HT1080 (cell line): ENCODE results near the gene TSHZ2. TPM values are rescaled to one million over a fixed set of nuclear protein-coding genes. Genes with fewer than 3 reads are reported as not detected.

Experiments used
- DNase-seq: peaks from one replicate; pipeline ENCODE4 v3.0.0-alpha.2; 2015; ENCODE audit warnings: low read depth
- total RNA-seq: library from RNA; depleted of rRNA; stranded (reverse); fragments of >200 nt; shearing (Covaris generic); gene quantifications from 2 replicates; pipeline ENCODE4 v1.2.3, GENCODE V29; 2014

TSHZ2 gene
- total RNA-seq, 1 experiment from 2014 or later: not detected

DNA sequence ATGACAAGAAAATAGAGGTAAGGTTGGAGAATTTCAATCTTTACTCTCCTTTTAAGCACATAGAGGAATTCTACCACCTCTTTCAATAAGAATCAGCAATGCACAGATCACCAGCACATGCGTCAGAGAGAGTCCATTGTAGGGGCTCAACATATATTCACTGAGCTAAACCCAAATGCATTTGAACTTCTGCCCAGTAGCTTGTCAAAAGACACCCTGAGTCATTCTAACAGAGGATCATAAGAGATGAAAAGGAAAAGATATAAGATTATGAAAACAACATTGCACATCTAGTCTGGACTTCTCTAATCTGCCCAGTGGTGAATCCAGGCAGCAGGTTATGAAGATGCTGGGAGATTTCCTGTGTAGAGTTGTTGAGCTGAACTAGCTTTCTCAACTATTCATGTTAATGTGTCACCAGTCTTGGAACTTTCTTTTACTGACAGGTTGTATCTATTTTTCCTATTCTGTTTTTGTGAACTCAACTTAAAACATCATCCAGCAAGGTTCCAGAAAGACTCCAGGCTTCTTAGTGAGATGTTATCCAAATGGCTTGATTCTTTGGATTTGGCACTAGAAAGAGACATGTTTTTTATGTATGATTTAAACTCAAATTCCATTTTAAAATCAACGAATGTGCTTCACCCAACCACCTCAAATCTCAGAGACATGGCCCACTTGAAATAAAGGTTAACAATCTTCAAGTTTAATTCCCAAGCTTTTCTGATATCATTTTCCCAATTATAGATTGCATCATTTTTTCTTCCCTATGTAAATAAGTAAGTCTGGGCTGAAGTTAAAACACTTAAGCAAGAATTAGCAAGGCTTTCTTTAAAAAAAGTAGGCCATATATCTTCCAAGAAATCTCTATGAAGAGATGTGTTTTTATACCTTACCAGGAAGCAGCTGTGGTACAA is 89.3 kb downstream of the TSHZ2 start:
- no peak for DNase-seq

DNA sequence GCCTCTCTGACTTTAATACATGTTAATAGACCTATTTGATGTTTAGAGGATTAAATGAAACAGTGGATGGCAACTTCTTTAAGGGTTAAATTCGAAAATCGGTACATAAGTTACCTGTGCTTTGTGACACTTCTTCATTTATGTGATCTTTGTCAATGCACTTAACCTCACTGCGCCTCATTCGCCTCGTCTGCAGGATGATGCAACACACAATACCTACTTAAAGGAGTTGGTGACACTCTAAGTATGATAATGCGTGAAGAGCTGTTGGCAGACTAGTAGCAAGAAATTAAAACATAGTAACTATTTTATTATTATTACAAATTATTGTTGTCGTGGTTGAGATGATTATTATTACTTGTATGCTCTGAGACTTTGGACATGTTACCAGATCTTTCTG is 92.8 kb downstream of the TSHZ2 start:
- DNase-seq: no peak

DNA sequence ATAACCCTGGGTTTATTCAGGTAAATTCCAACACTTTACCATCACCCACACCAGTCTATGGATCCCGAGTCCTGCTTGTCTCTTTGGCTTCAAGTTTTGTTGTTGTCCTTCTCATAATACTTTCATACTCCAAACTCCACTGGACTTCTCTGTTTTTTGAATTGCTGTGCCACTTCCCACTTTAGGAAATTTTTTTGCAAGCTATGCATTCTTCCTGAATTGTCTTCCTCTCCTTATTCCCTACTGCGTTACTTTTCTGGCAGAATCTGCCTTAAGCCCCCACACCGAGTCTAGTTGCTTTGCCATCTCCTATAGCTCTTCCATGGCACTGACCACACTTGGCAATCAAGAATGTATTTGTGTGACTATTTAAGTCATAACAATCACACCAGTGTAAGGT is 96.1 kb downstream of the TSHZ2 start:
- no peak for DNase-seq

DNA sequence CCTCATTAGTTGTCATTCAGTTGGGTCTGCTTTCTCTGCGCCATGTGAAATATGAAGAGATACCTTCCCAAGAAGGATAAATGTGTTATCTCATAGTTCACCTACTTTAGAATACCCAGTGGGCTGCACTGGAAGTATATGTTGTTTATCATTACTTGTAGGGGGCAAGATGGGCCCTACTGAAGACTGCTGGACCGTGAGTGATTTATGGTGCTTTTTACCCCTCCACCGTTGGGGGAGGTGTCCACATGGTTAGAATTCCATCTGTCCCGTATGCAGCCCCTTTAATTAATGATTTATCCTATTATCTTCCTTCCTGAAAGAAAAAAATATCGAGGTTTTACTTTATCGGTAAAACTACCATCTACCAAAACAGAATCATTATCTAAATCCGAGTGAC is 97.0 kb downstream of the TSHZ2 start:
- no peak for DNase-seq

DNA sequence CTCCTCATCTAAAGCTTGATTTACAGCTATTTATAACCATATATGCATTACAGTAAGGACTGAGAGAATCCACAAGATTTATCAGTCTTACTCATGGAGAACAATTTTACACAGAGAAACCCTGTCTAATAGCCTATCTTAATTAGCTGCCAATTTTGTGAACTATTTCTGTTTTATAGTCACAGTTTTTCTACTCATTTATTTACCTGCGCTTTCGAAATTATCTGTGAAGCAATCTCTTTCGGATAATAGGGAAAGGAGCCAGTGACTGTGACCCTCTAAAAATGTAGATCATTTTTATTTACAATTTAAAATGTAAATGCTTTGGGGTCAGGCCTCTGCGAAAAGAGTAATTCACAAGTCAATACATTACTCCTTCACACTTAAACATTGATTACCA is 98.1 kb downstream of the TSHZ2 start:
- no peak for DNase-seq

DNA sequence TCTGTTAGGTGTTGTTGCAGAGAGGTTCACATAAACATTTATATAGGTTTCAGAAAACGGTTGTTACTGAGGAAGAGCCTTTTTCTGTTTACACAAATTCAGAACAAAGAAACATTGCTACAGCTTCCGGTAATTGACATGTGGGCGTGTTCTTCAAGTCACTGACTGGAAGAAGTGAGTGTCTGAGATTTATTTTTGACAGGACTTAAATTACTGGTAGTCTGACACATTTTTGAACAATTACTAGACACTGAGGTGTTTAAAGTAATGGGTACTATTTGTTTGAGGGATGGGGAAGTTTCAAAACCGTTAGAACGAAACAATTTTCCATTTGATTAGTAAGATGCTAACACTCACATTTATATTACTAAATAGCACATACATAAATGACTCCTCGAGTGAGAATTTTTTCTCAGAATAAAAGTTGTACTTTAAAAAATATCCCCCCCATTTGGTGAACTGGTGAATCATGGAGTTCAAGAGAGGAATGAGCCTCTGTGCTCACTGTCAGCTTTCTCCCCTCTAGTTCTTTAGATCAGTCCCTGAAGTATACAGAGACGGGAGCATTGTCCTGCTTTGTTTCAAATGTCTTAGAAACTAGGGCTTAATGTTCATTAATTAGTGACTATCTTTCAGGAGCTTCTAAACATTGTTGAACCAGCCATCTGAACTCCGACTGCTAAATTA is 98.7 kb downstream of the TSHZ2 start:
- no peak for DNase-seq

DNA sequence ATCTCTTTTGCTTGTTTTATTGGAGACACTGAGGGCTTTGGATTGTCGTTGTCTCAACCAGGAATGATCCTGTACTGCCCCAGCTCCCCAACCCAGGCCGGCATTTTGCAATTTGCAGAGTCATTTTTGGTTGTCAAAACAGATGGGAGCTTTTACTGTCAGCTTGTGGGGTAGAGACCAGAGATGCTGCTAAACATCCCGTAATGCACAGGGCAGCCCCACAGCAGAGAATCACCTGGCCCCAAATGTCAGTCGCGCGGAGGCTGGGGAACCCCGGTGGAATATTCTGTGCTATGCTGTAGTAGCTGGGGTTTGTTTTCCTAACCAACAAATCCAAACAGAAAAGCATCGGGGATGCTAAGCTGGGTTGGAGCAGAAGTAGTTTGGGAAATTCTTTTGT is 99.7 kb downstream of the TSHZ2 start:
- DNase-seq: no peak

DNA sequence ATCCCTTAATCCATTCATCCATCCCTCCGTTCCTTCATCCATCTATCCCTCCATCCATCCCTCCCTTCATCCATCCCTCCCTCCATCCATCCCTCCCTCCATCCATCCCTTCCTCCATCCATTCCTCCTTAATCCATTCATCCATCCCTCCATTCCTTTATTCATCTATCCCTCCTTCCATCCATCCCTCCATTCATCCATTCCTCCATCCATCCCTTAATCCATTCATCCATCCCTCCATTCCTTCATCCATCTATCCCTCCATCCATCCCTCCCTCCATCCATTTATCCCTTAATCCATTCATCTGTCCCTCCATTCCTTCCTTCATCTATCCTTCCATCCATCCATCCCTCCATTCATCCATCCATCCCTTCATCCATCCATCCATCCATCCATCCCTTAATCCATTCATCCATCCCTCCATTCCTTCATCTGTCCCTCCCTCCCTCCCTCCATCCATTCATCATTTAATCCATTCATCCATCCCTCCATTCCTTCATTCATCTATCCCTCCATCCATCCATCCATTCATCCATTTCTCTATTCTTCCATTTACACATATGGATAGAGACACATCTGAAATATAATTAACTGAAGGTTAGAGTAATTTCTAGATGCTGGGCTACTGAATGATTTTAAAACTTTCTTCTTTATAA is 100.9 kb downstream of the TSHZ2 start:
- no peak for DNase-seq

DNA sequence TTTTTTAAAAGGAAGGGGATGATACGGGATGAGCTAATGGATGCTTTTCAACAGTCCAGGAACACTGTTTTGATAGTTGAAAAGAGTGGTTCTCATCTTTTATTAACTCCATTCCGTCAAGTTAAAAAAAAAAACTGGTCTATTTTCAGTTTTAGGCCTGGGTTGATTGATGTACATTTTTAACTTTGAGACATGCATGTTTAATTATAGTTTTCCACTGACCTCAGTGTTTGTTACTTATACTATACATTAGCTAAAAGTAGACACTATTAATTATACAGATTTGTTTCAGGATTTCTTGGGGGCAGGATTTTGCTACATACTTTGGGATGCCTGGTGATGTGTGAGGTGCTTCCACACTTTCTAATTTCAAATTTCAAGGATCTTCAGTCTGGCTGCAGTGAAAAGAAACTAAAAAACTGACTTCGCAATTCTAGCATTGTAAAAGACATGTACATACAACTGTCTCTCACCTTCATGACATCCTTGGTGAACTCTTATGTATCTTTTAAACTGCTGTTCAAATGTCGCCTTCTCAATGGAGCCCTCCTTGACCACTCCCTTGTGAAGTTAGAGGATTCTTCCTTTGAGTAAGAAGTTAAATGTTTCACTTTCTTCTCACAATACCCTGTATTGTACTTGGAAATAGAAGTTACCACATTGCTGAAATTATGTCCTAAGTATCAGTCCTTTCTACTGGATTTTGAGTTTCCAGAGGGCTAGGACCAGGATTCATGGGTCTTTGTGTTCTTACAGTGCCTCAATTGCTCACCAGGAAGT is 101.7 kb downstream of the TSHZ2 start:
- DNase-seq: no peak

DNA sequence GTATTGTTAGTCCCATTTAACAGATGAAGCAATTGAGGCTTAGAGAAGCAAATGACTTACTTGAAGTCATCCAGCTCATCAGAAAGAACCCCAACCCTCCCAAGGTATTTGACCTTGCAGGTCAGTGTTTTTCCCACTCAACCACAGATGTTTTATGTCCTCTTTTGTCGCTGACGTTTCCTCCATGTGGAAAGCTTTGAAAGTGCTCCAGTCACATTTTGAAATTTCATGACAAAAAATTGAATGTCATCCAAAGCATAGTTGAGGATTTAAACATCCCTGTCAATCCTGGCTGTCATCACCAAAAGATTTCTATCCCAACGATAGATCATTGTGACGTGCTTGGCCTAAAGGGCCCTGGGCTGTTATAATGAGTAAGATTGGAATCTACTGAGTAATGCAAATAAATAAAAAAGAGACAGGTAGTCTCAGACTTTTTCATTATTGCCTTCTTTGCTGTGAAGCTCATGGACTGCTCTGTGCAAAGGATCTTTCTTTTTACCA is 102.7 kb downstream of the TSHZ2 start:
- no peak for DNase-seq

DNA sequence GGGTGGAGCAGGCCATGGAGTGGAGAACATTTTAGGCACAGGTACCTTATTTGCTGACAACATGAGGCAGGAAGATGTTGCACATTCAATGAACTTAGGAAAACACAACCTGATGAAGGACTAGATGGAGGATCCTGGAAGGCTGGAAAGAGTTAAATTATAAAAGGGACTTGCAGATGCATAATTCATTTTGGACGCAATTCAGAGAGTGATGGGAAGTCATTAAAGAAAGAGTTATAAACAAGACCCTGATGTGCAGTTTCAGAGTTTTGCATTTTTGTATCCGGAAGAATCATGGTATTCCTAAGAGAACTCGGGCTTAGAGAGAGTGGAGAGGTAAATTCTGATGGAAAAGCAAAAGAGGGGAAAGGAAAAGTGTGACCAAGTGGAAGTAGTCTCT is 104.5 kb downstream of the TSHZ2 start:
- DNase-seq: no peak

DNA sequence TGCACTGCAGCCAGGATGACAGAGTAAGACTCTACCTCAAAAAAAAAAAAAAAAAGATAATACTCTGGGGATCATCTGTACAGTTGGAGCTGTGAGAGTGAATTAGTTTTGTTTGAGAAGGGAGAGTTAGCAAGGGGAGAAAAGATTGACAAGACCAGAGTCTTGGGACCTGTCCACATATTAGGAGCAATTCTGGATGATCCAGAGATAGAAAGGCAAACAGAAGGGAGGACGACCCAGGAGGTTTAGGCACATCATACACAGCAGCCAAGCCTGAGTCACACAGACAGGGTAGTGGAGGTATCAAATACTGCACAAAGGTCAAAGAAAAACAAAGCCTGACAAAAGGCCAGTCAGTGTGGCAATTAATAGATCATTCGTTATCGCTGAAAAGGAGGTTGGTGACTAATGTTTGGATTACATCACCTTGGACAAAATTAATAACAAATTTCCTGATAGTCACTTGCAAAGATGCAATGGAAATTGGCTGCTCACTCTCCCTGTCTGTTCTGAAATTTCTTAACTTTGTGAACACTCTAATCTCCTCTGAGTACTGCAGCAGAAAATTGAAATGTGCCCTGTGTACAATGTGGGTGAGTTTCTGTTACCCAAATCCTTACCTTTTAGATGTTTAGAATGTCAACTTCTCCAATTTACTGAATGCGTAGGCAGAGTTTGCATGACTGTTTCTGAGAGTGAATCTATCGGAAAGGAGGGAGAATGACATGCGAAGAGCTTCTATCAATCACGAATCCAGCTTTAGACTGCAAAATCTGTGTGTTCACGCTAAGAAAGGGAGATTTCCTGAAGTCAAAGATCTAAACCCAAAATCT is 105.4 kb downstream of the TSHZ2 start:
- DNase-seq: no peak

DNA sequence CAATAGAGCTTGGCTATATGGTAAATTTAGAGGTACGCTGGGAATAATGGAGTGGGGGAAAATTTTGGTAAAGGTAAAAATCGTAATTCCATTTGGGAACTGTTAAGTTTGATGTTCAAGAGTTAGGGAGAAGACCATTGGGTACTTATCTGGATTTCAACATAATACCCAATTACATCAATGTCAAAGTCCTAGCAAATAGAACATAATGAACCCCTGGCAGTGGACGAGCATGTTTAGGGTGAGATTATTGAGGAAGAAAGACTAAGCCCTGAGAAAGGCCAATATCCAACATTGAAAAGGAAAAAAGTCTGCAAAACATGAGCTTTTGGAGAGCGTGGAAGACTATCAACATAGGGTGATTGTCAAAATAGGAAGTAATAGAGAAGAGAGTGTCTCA is 106.6 kb downstream of the TSHZ2 start:
- DNase-seq: no peak

DNA sequence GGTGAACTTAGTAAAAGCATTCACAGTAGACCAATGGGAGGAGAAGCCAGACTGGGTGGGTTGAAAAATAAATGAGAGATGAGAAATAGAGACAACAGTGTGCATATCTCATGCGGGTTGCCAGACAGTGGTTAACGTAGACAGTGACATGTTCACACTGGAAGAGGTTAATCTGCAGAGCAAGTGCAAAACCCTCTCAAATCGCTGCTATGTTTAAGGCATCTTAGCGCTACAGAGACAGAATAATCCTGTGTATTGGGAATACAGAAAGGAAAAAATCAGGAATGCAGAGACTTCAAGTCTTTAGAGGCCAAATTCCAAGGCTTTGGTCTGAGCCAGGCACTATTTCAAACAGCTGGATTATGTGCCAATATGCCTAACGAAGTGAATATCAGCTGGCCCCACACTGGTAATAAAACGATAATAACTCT is 107.1 kb downstream of the TSHZ2 start:
- no peak for DNase-seq

DNA sequence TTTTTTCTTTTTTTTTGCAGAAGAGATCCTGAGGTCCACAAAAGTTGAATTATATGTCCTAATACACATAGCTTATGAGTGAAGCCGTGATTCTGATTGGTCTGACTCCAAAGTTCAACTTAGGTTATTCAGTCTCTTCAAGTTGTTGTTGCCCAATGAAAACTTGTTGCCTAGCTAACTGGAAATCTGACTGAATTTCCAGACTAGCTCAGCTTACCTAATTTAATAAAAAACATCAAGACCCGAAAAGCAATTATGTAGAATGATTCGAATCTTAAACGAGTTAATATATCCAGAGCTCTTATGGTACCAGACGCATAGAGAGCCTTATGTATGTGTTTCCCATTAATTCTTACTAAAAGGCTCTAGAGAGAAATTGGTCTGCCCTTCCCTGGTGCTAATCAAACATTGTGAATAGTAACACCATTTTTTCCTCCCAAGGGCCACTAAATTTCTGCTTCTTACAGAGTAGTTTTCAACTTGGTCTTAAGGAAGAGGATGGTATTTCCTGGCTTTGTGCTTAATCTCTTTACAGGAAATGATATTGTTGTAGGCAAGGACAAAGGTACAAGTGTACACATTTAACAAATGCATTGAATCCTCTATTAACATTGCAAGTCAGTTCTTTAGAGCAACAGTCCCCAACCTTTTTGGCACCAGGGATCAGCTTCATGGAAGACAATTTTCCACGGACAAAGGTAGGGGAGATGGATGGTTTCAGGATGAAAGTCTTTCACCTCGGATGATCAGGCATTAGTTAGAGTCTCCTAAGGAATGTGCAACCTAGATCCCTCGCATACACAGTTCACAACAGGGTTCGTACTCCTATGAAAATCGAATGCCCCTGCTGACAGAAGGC is 107.9 kb downstream of the TSHZ2 start:
- no peak for DNase-seq

DNA sequence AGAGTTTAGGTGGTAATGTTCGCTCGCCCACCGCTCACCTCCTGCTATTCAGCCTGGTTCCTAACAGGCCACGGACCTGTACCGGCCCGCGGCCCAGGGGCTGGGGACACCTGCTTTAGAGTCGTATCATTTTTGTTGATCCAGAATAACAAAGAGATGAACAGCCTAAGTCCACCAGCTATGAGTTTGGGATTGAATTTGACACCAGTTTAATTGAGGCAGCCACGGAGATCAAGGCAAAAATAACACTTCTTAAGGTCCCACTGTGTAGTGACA is 108.5 kb downstream of the TSHZ2 start:
- DNase-seq: no peak

DNA sequence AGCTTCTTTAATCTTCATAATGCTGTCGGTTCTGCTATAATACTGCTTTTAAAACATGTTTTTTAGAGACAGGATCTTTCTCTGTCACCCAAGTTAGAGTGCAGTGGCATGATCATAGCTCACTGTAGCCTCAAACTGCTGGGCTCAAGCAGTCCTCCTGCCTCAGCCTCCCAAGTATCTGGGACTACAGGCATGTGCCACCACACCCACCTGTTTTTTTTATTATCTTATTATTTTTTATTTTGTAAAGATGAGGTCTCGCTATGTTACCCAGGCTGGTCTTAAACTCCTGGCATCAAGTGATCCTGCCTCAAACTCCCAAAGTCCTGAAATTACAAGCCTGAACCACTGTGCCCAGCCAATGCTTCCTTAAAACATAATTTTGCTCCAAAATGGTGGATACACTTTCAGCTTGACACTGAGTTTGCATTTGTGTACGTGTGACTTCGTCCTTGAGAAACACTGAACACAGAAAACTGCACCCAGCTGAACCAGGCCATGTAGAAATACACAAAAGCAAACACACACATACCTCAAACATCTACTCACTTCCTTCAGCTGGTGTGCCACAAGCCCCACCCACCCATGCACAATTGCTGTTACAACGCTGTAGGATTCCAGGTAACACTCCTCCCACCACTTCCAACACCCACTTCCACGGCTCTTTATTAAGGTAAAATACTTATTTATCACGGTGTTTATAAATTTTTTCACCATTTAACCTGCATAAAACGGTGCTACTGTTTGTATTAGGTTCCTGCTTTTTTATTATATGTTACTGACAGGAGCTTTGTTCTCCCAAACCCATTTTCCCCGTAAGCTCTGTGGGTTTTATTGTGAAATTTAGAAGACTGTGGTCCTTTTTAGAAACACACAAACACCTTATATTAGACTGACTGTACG is 109.1 kb downstream of the TSHZ2 start:
- DNase-seq: peak; percentile 53
